ENCODE measurements around the gene CPLX1.
"Not testable (repeated sequence)": the region's sequence is repeated elsewhere in the genome, so short reads cannot be mapped to it uniquely, and the experiment has no call there.

Gene CPLX1

GRCh38 chr4:776743-777441, 49.0 kb downstream of the CPLX1 start:
- peaks cover 61% of the 10 kb centered on the region for H3K79me2 ChIP-seq
- H3K4me2 ChIP-seq (ENCODE audit: low read length) = no peak overlapping the region
- no peak overlapping the region for H3K27ac ChIP-seq
- H3K27me3 ChIP-seq (ENCODE audit: control insufficient read depth, insufficient read depth, low read length) = no peaks in the 10 kb centered on the region
- no peak overlapping the region for H3K9ac ChIP-seq
- H3K4me3 ChIP-seq (ENCODE audit: low read depth, low read length) = no peak overlapping the region
- TF ChIP-seq, protein P1, sequence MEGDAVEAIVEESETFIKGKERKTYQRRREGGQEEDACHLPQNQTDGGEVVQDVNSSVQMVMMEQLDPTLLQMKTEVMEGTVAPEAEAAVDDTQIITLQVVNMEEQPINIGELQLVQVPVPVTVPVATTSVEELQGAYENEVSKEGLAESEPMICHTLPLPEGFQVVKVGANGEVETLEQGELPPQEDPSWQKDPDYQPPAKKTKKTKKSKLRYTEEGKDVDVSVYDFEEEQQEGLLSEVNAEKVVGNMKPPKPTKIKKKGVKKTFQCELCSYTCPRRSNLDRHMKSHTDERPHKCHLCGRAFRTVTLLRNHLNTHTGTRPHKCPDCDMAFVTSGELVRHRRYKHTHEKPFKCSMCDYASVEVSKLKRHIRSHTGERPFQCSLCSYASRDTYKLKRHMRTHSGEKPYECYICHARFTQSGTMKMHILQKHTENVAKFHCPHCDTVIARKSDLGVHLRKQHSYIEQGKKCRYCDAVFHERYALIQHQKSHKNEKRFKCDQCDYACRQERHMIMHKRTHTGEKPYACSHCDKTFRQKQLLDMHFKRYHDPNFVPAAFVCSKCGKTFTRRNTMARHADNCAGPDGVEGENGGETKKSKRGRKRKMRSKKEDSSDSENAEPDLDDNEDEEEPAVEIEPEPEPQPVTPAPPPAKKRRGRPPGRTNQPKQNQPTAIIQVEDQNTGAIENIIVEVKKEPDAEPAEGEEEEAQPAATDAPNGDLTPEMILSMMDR (IDR thresholded peaks at IDR 0.05) = no peak
- H2AFZ ChIP-seq = no peak overlapping the region
- no peaks in the 10 kb centered on the region for H3K36me3 ChIP-seq (ENCODE audit: control insufficient read depth, insufficient read depth, low read length)
- peaks cover 5% of the 10 kb centered on the region for H3K4me1 ChIP-seq
- no peaks in the 10 kb centered on the region for H3K9me3 ChIP-seq (ENCODE audit: control insufficient read depth, low read length)

GRCh38 chr4:775485-775884, 50.4 kb downstream of the CPLX1 start:
- H3K4me3 ChIP-seq (ENCODE audit: low read depth, low read length); H3K4me2 ChIP-seq (ENCODE audit: low read length); H3K9me3 ChIP-seq (ENCODE audit: control insufficient read depth, low read length); H3K9ac ChIP-seq; H3K36me3 ChIP-seq (ENCODE audit: control insufficient read depth, insufficient read depth, low read length); H3K27ac ChIP-seq; H2AFZ ChIP-seq; H3K27me3 ChIP-seq (ENCODE audit: control insufficient read depth, insufficient read depth, low read length); H3K4me1 ChIP-seq: not testable (repeated sequence)
- H3K79me2 ChIP-seq = peaks cover 51% of the 10 kb centered on the region

GRCh38 chr4:774419-775092, 51.4 kb downstream of the CPLX1 start:
- not testable (repeated sequence) for H3K9ac ChIP-seq; H3K4me1 ChIP-seq; H3K36me3 ChIP-seq (ENCODE audit: control insufficient read depth, insufficient read depth, low read length); H3K4me2 ChIP-seq (ENCODE audit: low read length); H2AFZ ChIP-seq; H3K27me3 ChIP-seq (ENCODE audit: control insufficient read depth, insufficient read depth, low read length); H3K4me3 ChIP-seq (ENCODE audit: low read depth, low read length); H3K9me3 ChIP-seq (ENCODE audit: control insufficient read depth, low read length); H3K27ac ChIP-seq
- H3K79me2 ChIP-seq = peaks cover 47% of the 10 kb centered on the region

DNA sequence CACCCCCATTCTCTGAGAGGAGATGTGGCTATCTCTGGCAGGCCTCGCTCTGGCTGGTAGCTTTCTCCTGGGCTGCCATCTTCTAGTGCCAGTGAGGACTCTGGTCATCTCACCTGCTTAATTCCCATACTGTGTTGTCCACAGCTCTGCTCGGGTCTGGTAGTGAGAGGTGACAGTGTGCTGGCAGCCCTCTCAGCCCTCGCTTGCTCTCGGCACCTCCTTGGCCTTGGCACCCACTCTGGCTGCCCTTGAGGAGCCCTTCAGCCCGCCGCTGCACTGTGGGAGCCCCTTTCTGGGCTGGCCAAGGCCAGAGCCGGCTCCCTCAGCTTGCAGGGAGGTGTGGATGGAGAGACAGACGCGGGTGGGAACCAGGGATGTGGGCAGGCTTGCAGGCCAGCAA, 52.7 kb downstream of the CPLX1 start:
- no peaks in the 10 kb centered on the region for H3K4me1 ChIP-seq
- no peaks in the 10 kb centered on the region for H3K36me3 ChIP-seq (ENCODE audit: control insufficient read depth, insufficient read depth, low read length)
- no peak overlapping the region for H2AFZ ChIP-seq
- H3K4me2 ChIP-seq (ENCODE audit: low read length) = no peak overlapping the region
- no peaks in the 10 kb centered on the region for H3K27me3 ChIP-seq (ENCODE audit: control insufficient read depth, insufficient read depth, low read length)
- no peak overlapping the region for H3K4me3 ChIP-seq (ENCODE audit: low read depth, low read length)
- no peak overlapping the region for H3K9ac ChIP-seq
- peaks cover 38% of the 10 kb centered on the region for H3K79me2 ChIP-seq
- no peaks in the 10 kb centered on the region for H3K9me3 ChIP-seq (ENCODE audit: control insufficient read depth, low read length)
- no peak overlapping the region for H3K27ac ChIP-seq
- TF ChIP-seq, protein P1 (IDR thresholded peaks at IDR 0.05) = no peak

GRCh38 chr4:772776-773175, 53.2 kb downstream of the CPLX1 start:
- Histone ChIP-seq H3K27ac (no peak overlapping the region), H3K36me3 (ENCODE audit: control insufficient read depth, insufficient read depth, low read length) (no peaks in the 10 kb centered on the region), H3K9ac (no peak overlapping the region)

More at GRCh38 chr4:772776-773175, 53.2 kb downstream of the CPLX1 start:
- Histone ChIP-seq H2AFZ (no peak overlapping the region), H3K27me3 (ENCODE audit: control insufficient read depth, insufficient read depth, low read length) (no peaks in the 10 kb centered on the region), H3K9me3 (ENCODE audit: control insufficient read depth, low read length) (no peaks in the 10 kb centered on the region), H3K4me1 (no peaks in the 10 kb centered on the region), H3K4me2 (ENCODE audit: low read length) (no peak overlapping the region), H3K79me2 (peaks cover 38% of the 10 kb centered on the region), H3K4me3 (ENCODE audit: low read depth, low read length) (no peak overlapping the region)
- TF ChIP-seq, protein P1 (IDR thresholded peaks at IDR 0.05) = no peak
